ENCODE data around the gene ITIH3. TPM values are rescaled to one million over a fixed set of nuclear protein-coding genes. Genes with fewer than 3 reads are reported as not detected.

The ITIH3 gene
- total RNA-seq, 1 experiment from 2014 or later, result not detected

DNA sequence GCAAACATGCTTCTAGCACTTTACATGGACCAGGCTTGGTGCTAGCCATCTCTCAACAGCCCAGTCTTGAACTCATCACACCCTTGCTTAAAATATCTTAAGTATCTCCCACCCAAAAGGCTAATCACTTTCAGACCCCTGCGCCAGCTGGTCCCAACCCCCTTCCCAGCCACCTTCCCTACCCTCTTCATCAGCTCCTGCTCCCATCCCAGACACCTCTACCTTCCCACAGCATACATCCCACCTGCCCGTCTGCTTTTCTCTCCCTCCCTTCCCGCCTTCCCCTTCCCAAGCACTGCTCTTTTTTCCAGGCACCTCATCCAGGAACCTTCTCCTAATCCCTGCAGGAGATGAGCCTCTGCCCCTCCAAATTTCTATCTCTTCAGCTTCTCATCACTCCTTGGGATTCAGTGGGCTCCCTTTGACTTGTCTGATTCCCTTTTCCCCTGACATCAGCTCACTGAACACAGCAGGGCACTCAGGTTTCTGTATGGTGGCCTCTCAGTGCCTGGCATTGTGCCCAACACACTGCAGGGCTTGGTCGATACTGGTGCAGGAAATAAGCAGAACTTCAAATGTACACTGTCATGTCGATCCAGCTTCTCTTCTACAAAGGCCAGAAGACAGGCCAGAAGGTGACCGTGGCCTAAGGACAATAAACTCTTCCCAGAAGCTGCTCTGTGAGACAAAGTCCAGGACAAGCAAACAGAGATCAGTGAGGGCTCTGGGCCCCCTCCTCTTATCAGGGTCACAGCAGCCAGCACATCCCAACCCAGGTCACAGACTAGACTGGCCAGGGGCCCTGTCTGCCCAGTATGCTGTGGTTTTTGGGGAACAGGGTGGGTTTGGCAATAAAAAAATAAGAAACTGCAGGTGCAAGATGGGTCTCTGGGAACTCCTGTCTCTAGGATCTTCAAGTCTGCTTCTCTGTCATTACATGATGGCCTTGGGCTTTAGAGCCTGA is 19.4 kb upstream of the ITIH3 start:
- Histone ChIP-seq H3K23me2 (ENCODE audit: insufficient read length, low read depth, low read length, poor library complexity, severe bottlenecking) (peaks cover under 1% of the 10 kb centered on the region), H4K8ac (replicated peaks; ENCODE audit: insufficient read length, low read depth, low read length) (no peak overlapping the region), H3K27ac (ENCODE audit: insufficient read length, low read depth, low read length) (no peak overlapping the region), H2AK5ac (ENCODE audit: insufficient read length, low read length) (no peak overlapping the region), H3K9ac (ENCODE audit: extremely low read depth, insufficient read length, low read length) (no peak overlapping the region), H3T11ph (ENCODE audit: low read length) (no peak overlapping the region), H3K9me3 (ENCODE audit: control insufficient read depth, low read depth, low read length) (no peaks in the 10 kb centered on the region), H2BK15ac (ENCODE audit: low read depth, low read length) (no peak overlapping the region), H4K5ac (ENCODE audit: insufficient read length, low read depth, low read length) (no peak overlapping the region), H2BK12ac (ENCODE audit: insufficient read length, low read depth, low read length) (no peak overlapping the region), H3K27me3 (ENCODE audit: insufficient read depth, low read length) (no peaks in the 10 kb centered on the region), H3K14ac (ENCODE audit: insufficient read depth, low read length) (no peak overlapping the region), H3K79me2 (ENCODE audit: insufficient read depth, low read length) (no peaks in the 10 kb centered on the region), H3K4me1 (ENCODE audit: insufficient read depth, low read length) (no peaks in the 10 kb centered on the region), H2BK120ac (ENCODE audit: low read depth, low read length, poor library complexity, severe bottlenecking) (no peak overlapping the region), H3K79me1 (ENCODE audit: insufficient read depth, low read depth, low read length, poor library complexity, severe bottlenecking) (no peaks in the 10 kb centered on the region), H3K23ac (ENCODE audit: insufficient read length, low read depth, low read length) (no peak overlapping the region), H2BK20ac (ENCODE audit: low read depth, low read length, poor library complexity, severe bottlenecking) (no peak overlapping the region), H2BK5ac (ENCODE audit: insufficient read length, low read length) (no peak overlapping the region), H3K4ac (ENCODE audit: low read depth, low read length) (no peak overlapping the region), H4K91ac (ENCODE audit: insufficient read length, low read depth, low read length) (no peak overlapping the region), H3K56ac (ENCODE audit: insufficient read length, low read depth, low read length) (no peak overlapping the region), H4K20me1 (ENCODE audit: control insufficient read depth, insufficient read depth, insufficient read length) (no peaks in the 10 kb centered on the region), H3K18ac (ENCODE audit: insufficient read length, low read depth, low read length) (no peak overlapping the region), H2AFZ (ENCODE audit: low read length) (no peak overlapping the region), H3K4me2 (ENCODE audit: insufficient read depth, insufficient read length, low read length) (no peak overlapping the region)
- Mint-ChIP-seq H3K9me3 (no peaks in the 10 kb centered on the region), H3K27me3 (ENCODE audit: low read depth) (peaks cover 11% of the 10 kb centered on the region), H3K4me3 (no peak overlapping the region), H3K4me1 (peaks cover 0 to 6% of the 10 kb centered on the region in 2 experiments; a peak in 2 of 4 replicates), H3K36me3 (ENCODE audit: insufficient read depth in 1 of 3, low read depth in 3 of 3) (no peaks in the 10 kb centered on the region), H3K27ac (no peak overlapping the region)
- TF ChIP-seq, protein P1, sequence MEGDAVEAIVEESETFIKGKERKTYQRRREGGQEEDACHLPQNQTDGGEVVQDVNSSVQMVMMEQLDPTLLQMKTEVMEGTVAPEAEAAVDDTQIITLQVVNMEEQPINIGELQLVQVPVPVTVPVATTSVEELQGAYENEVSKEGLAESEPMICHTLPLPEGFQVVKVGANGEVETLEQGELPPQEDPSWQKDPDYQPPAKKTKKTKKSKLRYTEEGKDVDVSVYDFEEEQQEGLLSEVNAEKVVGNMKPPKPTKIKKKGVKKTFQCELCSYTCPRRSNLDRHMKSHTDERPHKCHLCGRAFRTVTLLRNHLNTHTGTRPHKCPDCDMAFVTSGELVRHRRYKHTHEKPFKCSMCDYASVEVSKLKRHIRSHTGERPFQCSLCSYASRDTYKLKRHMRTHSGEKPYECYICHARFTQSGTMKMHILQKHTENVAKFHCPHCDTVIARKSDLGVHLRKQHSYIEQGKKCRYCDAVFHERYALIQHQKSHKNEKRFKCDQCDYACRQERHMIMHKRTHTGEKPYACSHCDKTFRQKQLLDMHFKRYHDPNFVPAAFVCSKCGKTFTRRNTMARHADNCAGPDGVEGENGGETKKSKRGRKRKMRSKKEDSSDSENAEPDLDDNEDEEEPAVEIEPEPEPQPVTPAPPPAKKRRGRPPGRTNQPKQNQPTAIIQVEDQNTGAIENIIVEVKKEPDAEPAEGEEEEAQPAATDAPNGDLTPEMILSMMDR (conservative IDR thresholded peaks at IDR 0.05), result no peak
- WGBS (ENCODE audit: extremely low coverage, insufficient read length, low lambda C conversion rate), result no CpG with 5 or more reads among the region's 6 CpGs
- no peak for DNase-seq

Measured in H9 (cell line).